HG03095 (cell line): ENCODE results near the gene PCDHGC4.
A peak's percentile ranks its signal among the peaks of the same experiment; 100 is the strongest.

ENCODE experiments used
- ATAC-seq: cut with Tn5 transposase; IDR thresholded peaks from one replicate; pipeline ENCODE4 v1.9.1; 2021; ENCODE audit warnings: moderate library complexity; ENCODE audit not compliant: unreplicated experiment

PCDHGC4 gene

DNA sequence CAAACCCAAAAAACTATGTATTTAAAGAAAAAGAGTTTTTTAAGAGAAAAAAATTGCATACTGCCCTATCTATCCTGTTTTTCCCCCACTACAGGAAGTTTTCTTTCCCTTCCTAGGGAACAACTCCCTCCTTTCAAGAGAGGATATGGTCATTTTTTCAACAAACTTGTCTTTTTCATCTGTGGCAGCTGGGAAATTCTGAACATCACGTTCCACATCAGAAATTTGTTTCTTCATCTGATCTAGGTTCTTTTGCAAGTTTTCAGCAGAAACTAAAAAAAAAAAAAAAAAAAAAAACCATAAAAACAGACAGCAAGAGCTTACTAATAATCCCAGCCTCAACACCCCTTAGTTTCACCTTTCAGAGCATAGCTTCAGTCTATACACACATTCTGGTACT, 42.6 kb downstream of the PCDHGC4 start:
- no peak for ATAC-seq

DNA sequence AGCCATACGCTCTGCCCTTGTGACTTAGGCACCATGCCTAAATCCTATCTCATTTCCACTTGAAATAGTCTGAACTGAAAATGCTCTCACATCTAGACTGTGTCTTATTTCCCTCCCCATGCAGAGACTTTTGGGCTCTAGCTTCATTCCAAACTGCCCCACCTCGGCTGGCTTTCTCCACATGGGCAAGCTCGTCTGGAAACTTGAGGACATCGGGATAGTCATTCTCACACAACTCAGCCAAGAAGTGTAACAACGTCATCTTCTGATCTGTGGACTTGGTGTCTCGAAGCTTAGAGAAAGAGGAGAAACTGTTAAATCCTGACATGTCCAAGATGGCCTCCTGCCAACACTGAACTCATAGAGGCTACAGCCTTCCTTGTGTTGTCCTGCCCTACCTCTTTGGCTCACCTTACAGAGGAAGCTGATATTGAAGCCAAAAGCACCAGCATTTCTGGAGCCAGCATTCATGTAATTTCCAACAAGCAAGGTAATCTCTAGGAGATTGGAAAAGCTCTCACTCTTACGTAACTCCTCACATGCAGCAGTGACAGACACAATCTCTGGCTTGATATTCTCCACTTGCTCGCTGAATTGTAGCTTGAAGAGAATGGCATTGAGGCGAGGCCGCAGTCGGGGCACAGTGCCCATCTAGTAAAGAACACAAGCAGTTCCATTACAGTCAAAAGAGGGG, 43.6 kb downstream of the PCDHGC4 start:
- ATAC-seq, result no peak

DNA sequence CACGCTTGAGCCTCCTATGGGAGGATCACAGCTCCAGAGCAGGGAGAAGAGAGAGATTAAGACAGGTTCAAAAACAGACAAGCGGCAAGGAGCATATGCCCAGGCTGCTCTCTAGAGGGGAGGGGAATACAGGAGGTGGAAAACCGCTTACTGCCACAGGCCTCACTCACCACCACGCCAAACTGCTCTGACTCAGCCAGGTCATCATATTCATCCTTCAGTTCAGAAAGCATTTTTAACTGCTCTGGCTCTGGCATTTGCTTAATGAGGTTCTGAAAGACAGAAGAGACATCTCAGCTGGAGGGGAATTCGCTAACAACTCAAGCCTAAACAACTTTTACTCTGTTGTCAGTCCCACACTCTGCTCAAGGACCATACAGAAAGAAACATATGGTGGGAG, 44.2 kb downstream of the PCDHGC4 start:
- ATAC-seq, result peak; percentile 49

DNA sequence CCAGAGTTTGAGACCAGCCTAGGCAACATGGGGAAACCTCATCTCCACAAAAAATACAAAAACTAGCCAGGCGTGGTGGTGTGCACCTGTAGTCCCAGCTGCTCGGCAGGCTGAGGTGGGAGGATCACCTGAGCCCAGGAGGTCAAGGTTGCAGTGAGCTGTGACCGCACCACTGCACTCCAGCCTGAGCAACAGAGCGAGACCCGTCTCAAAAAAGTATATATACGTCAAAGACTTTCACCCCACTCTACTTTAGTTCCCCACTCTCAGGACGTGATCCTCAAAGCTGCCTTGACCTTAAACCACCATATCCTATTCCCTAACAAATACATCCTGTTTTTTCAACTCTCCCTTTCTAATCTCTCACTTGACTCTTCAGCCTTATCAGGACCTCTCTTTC, 45.0 kb downstream of the PCDHGC4 start:
- ATAC-seq, result peak; percentile 45

DNA sequence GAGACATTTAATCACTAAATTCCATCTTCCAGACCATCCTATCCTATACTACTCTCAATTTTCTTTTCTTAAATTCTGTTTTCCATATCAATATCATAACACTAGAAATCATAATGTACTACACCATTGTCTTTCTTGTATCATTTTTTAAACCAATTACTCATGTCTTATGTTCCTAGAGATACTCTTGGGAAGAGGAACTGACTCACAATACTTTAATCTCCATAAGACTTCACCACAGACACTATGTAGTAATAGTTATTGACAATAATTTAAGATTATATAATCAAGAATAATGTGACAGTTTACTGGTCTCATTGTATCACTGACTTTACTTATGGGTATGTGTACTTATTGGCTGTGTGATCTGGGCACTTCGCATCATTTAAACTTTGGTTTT, 47.9 kb downstream of the PCDHGC4 start:
- ATAC-seq, result no peak

DNA sequence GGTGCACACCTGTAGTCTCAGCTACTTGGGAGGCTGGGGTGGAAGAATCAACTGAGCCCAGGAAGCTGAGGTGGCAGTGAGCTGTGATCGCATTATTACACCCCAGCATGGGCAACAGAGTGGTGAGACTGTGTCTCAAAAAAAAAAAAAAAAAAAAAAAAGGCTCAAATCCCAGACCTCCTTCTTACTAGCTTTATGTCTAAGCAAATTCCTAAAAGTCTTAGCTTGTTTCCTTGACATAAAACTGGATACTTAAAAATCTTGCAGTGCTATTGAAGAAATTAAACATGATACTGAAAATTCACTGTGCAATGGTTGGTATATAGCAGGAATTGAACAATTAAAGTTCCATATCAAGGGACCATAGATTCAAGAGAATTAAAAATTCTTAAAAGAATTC, 49.1 kb downstream of the PCDHGC4 start:
- no peak for ATAC-seq

DNA sequence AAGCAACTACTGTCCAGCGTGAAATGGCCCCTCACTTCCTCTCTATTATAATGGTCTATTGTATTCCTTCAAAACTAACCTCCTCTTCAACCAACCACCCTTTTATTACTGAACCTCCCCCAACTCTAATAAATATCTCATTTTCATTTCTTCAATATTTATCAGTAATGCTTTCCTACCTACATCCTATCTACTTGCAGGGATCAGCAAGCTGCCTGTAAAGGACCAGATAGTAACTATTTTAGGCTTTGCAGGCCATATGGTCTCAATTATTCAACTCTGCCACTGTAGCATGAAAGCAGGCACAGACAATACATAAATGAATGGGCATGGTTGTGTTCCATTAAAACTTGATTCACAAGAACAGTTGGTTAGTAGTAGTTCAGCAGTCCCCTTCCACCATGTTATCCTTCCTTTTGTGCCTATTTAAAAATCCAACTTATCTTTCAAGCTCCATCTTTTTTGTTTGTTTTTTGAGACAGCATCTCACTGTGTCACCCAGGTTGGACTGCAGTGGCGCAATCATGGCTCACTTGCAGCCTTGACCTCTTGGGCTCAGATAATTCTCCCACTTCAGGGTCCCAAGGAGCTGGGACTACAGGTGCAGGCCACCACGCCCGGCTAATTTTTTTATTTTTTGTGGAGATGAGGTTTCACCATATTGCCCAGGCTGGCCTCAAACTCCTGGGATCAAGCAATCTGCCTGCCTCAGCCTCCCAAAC, 49.8 kb downstream of the PCDHGC4 start:
- ATAC-seq, result no peak
